Colonic mucosa (tissue), 4 donors: ENCODE measurements around the gene TIPARP. TPM values are rescaled to one million over a fixed set of nuclear protein-coding genes. Genes with fewer than 3 reads are reported as not detected.
"Not testable (repeated sequence)": the region's sequence is repeated elsewhere in the genome, so short reads cannot be mapped to it uniquely, and the experiment has no call there.

Source experiments
- DNase-seq: peaks from one replicate; pipeline ENCODE4 v3.0.0-alpha.2; 2020
- H3K27ac ChIP-seq: fragments of 200-600 bp; one replicate; pipeline ENCODE4 v1.8.0; 2021
- H3K27me3 ChIP-seq: fragments of 200-600 bp; one replicate; pipeline ENCODE4 v1.8.0; 2021
- H3K36me3 ChIP-seq: fragments of 200-600 bp; one replicate; pipeline ENCODE4 v1.8.0; 2021
- H3K4me1 ChIP-seq: fragments of 200-600 bp; one replicate; pipeline ENCODE4 v1.8.0; 2021; ENCODE audit warnings: mild to moderate bottlenecking
- H3K4me3 ChIP-seq: fragments of 200-600 bp; one replicate; pipeline ENCODE4 v1.8.0; 2021
- H3K9ac ChIP-seq, 2 donors: one replicate each; pipeline ENCODE4 v1.7.0; 2013; ENCODE audit warnings: control low read depth in 2 of 2, low read depth in 2 of 2, low read length in 2 of 2
- H3K9me3 ChIP-seq: fragments of 200-600 bp; one replicate; pipeline ENCODE4 v1.8.0; 2021
- intact Hi-C: fragments of 100-400 bp; cut with DNase I; formaldehyde crosslinking; loops from one replicate; pipeline ENCODE4 v1.14.1; 2022
- total RNA-seq, 2 donors: library from RNA; stranded (reverse); fragmentation: NEBNext Ultra II Directional in 1 of 2; extraction: Animal tissue kit (Norgen Biotek cat#: 25700) in 1 of 2; gene quantifications; one replicate each; pipeline ENCODE4 v1.2.1, GENCODE V29; 2021
- TF ChIP-seq, protein P1 (sequence below): fragments of 200-600 bp; IDR thresholded peaks from one replicate; pipeline ENCODE4 v1.8.0; 2022; ENCODE audit warnings: antibody characterized with exemption, mild to moderate bottlenecking
- donor health status: healthy.
- donor health status: DM: no; HTN: no; CAD: no.
- donor health status: DM: no; HTN: no; CAD: no.

TIPARP gene
- total RNA-seq, 2 donors from 2014 or later, result 15.2 to 30.2 TPM

DNA sequence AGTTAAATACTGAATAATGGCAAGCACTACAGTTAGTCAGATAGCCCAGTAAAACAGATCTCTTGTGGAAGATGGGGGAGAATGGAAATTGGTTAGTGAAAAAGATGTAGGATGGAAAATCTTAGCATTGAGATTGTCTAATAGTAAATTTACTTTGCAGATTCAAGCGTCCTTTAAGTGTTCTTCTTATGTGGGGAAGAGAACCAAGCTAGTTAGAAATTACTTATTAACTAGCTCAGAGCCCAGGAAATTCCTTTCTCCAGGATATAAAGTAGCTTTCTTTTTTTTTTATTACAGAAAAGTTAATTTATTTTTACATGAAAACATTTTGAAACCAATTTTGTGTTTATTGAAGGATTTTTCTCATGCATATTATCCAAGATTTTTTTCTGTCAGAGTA lies 36.7 kb downstream of the TIPARP start:
- H3K27ac ChIP-seq, result no peak overlapping the region
- no peaks in the 10 kb centered on the region for H3K4me1 ChIP-seq
- H3K9me3 ChIP-seq, result no peaks in the 10 kb centered on the region
- H3K9ac ChIP-seq, result no peak overlapping the region
- no peak overlapping the region for H3K4me3 ChIP-seq
- H3K36me3 ChIP-seq, result no peaks in the 10 kb centered on the region
- no peak for DNase-seq
- no peaks in the 10 kb centered on the region for H3K27me3 ChIP-seq
- intact Hi-C loops, result no loop called here
- TF ChIP-seq, protein P1, sequence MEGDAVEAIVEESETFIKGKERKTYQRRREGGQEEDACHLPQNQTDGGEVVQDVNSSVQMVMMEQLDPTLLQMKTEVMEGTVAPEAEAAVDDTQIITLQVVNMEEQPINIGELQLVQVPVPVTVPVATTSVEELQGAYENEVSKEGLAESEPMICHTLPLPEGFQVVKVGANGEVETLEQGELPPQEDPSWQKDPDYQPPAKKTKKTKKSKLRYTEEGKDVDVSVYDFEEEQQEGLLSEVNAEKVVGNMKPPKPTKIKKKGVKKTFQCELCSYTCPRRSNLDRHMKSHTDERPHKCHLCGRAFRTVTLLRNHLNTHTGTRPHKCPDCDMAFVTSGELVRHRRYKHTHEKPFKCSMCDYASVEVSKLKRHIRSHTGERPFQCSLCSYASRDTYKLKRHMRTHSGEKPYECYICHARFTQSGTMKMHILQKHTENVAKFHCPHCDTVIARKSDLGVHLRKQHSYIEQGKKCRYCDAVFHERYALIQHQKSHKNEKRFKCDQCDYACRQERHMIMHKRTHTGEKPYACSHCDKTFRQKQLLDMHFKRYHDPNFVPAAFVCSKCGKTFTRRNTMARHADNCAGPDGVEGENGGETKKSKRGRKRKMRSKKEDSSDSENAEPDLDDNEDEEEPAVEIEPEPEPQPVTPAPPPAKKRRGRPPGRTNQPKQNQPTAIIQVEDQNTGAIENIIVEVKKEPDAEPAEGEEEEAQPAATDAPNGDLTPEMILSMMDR, result no peak

- H3K4me1 ChIP-seq, H3K4me3 ChIP-seq, H3K27me3 ChIP-seq, H3K36me3 ChIP-seq, intact Hi-C loops, H3K9ac ChIP-seq, H3K9me3 ChIP-seq, DNase-seq, H3K27ac ChIP-seq: not testable (repeated sequence)
Measured at GRCh38 chr3:156711944-156712343, 37.6 kb downstream of the TIPARP start.

DNA sequence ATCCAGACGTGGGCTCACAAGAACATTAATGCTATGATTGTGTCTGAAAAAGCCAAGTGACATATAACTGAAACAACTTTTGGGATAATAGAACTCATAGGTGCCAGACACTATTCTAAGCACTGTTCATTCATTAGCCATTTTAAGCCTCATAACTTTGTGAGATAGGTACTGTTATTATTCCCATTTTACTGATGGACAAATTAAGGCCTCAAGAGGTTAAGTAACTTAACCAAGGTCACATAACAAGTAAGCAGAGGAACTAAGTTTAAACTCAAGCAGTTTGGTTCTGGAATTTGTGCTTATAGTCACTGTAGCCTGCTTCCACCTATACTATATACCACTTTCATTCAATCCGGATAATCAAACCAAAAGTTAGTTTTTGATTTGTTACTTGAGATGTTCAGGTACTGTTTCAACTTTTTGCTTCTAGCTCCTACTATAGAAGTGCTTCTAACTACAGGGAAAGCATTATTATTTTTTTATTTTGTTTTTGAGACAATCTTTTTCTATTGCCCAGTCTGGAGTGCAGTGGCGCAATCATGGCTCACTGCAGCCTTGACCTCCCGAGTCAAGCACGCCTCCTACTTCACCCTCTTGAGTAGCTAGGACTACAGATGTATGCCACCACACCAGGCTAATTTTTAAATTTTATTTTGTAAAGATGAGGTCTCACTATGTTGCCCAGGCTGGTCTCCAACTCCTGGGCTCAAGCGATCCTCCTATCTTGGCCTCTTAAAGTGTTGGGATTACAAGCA lies 41.9 kb downstream of the TIPARP start:
- Histone ChIP-seq H3K9me3 (no peaks in the 10 kb centered on the region), H3K27ac (no peak overlapping the region), H3K4me3 (no peak overlapping the region), H3K4me1 (no peaks in the 10 kb centered on the region), H3K36me3 (no peaks in the 10 kb centered on the region), H3K27me3 (no peaks in the 10 kb centered on the region), H3K9ac (no peak overlapping the region)
- TF ChIP-seq, protein P1, result no peak
- intact Hi-C loops, result no loop called here
- DNase-seq, result no peak

- H3K36me3 ChIP-seq, result no peaks in the 10 kb centered on the region
- no peaks in the 10 kb centered on the region for H3K27me3 ChIP-seq
- H3K4me1 ChIP-seq, result no peaks in the 10 kb centered on the region
- H3K9ac ChIP-seq, result no peak overlapping the region
- no peak overlapping the region for H3K4me3 ChIP-seq
- no peak for DNase-seq
- TF ChIP-seq, protein P1, result no peak
- intact Hi-C loops, result no loop called here
- H3K9me3 ChIP-seq, result no peaks in the 10 kb centered on the region
- H3K27ac ChIP-seq, result no peak overlapping the region
Measured at GRCh38 chr3:156718622-156719306, 44.4 kb downstream of the TIPARP start.

- H3K9ac ChIP-seq, result no peak overlapping the region
- no peaks in the 10 kb centered on the region for H3K36me3 ChIP-seq
- DNase-seq, result no peak
- no peak overlapping the region for H3K27ac ChIP-seq
- no peaks in the 10 kb centered on the region for H3K9me3 ChIP-seq
- intact Hi-C loops, result no loop called here
- TF ChIP-seq, protein P1, result no peak
- H3K27me3 ChIP-seq, result no peaks in the 10 kb centered on the region
- H3K4me3 ChIP-seq, result no peak overlapping the region
- H3K4me1 ChIP-seq, result no peaks in the 10 kb centered on the region
Measured at GRCh38 chr3:156720826-156721225, 46.4 kb downstream of the TIPARP start.
